Erythroblast (primary cell): ENCODE results near the gene TRABD2B.

ENCODE experiments used
- GATA1 ChIP-seq: IDR thresholded peaks from 2 replicates; pipeline ENCODE4 v1.6.1; 2011; ENCODE audit warnings: low read depth, mild to moderate bottlenecking, control low read depth, low read length, moderate library complexity
- POLR2A ChIP-seq: IDR thresholded peaks from 2 replicates; pipeline ENCODE4 v1.6.1; 2011; ENCODE audit warnings: mild to moderate bottlenecking, low read length

DNA sequence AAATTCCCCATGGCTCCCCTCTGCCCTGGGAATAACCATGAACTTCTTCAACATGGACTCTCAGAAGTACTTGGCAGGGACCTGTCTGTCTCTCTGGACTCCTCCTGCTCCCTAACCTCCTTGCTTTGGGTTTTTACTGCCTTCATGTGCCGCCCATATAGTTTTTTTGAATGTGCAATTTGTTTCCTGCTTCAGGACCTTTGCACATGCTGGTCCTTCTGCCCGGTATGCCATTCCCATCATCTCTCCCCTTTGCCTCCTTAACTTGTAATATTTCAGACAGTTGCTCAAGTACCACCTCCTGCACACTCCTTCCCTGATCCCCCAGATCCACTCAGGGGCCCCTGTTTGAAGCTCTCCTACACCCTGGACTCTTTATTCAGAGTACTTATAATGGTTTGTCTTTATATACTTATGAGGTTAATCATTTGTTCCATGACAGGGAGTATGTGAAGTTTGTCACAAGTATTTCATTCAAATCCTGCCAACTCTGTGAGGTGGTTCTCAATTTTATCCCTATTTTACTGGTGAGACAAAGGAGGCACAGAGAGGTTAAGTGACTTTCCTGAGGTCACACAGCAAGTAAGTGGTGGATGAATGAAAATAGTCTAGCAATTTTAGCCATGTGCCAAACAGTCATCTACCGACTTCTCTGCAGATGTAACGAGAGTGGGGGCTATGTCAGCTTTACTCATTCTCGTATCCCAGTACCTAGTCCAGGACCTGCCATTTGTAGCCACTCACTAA lies 180.7 kb downstream of the TRABD2B start:
- TF ChIP-seq POLR2A (no peak), GATA1 (no peak)
